Adipose tissue (tissue), 3 donors: ENCODE data around the gene ENO2. TPM values are rescaled to one million over a fixed set of nuclear protein-coding genes. Genes with fewer than 3 reads are reported as not detected.
"Not testable (repeated sequence)": the region's sequence is repeated elsewhere in the genome, so short reads cannot be mapped to it uniquely, and the experiment has no call there.

ENCODE experiments used
- H3K27ac ChIP-seq: one replicate; pipeline ENCODE4 v1.5.1; 2013; ENCODE audit warnings: low read depth, low read length
- WGBS, 3 donors: extraction: QIAGEN DNeasy Blood & Tissue Kit; methylation state at CpG; one replicate each; pipeline ENCODE4 v1.1.7; 2013; 5-methylcytosine and 5-hydroxymethylcytosine counted together
- polyA plus RNA-seq, 3 donors: library from polyadenylated mRNA; stranded (reverse); fragments of 200-250 nt; gene quantifications; one replicate each; pipeline ENCODE4 v1.2.3, GENCODE V29; 2013
- donor health status: healthy with polysubstance abuse.
- donor health status: Bipolar disorder and iron deficiency.
- donor health status: healthy.

The ENO2 gene
- polyA plus RNA-seq, result 10 to 100 TPM in 1 of 3 donors, 1 to 10 TPM in 2; 2.6 to 11.9 (median 4.1) TPM

DNA sequence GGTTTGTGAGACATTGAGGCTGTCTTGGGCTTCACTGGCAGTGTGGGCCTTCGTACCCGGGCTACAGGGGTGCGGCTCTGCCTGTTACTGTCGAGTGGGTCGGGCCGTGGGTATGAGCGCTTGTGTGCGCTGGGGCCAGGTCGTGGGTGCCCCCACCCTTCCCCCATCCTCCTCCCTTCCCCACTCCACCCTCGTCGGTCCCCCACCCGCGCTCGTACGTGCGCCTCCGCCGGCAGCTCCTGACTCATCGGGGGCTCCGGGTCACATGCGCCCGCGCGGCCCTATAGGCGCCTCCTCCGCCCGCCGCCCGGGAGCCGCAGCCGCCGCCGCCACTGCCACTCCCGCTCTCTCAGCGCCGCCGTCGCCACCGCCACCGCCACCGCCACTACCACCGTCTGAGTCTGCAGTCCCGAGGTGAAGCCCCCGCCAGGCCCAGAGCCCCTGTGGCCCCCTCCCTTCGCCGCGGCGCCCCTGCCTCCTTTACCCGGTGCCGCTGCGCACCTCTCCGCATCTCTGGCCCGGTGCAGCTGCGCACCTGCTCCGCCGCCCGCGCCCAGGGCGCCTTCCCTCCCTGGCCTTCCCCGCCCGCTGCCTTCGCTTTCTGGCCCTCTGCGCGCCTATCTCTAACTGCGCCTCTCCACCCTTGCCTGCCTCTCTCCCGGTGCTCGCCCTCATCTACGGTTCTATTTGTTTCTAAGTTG lies at the start of gene ENO2:
ENO2 (plus strand) TSS at position 335 of the 701 bp plus-strand sequence. CDS start 1,253 bp downstream, outside the sequence.
- WGBS, 3 donors, result 0 to 1% (median 1%) methylated on average over 49 to 68 of the region's 68 CpGs
- no peak within 1 kb of the TSS for H3K27ac ChIP-seq

DNA sequence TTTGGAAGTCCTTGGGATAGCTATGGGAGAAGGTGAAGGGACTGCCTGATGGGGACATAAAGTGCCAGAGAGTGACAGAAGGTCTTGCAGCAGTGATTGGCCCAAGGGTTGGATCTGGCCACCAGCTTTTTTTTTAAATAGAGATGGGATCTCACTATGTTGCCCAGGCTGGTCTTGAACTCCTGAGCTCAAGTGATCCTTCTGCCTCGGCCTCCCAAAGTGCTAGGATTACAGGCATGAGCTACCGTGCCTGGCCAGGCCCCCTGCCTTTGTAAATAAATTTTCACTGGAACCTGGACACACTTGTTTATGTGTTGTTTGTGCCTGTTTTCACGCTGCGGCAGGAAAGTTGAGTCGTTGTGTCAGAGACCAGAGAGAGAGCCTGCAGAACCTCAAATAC lies 49.1 kb upstream of the ENO2 start:
- WGBS, 3 donors, result 88 to 93% (median 91%) methylated on average over 5 of the region's 5 CpGs
- H3K27ac ChIP-seq, result not testable (repeated sequence)

DNA sequence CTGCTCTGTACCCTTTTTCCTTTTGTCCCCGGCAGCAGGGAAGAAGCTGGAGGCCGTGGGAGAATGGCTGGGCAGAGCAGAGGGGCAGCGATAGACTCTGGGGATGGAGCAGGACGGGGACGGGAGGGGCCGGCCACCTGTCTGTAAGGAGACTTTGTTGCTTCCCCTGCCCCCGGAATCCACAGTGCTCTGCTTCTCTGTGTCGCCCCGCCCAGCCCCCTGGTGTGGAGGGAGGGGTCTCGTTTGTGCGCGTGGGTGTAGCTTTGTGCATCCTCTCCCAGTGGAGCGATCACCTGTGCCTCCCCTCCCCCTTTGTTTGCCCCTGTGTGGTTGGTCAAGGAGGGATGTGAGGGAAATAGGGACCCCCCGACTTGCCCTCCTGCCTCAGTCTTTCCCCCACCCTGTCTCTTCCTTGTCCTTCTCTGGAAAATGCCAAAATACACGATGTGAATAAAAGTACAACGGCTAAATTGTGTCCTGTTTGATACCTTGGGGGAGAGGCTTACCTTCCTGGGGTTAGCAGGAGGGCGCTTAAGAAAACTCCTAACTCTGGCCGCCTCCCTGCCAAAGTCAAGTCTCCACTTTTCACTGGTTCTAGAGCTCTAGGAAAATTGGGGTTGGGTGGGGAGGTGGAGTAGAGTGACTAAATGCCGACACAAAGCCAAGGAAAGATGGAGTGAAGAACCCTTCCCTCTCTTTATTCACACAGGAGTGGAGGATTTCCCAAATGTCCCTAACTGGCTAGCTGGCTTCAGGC lies 48.0 kb upstream of the ENO2 start:
- H3K27ac ChIP-seq, result no peak overlapping the region
- 71 to 82% (median 80%) methylated on average over 18 to 19 of the region's 19 CpGs for WGBS, 3 donors

DNA sequence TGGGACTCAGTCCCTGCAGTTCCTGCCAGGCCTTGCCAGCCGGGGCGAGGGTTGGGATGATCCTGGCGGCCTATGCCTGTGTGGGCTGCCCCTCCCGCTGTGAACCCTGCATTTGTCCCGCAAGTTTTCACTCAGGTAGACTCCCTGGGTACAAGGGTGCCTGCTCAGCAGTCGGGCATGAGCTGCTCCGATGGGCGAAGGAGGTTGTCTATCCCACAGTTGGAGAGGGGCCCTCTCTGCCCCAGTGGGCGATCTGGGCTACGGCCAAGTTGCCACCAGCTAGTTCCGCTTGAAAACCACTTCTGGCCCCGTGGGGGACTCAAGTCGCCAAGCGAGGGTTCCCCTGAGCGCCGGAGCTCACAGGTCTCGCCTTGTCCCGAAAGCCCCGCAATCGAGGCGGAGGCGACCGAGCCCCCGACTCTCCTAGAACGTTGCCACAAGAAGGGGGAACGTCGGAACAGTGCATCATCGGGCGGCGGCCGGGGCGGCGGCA lies 47.4 kb upstream of the ENO2 start:
- WGBS, 3 donors, result 2% methylated on average over 32 to 33 of the region's 33 CpGs
- no peak overlapping the region for H3K27ac ChIP-seq

DNA sequence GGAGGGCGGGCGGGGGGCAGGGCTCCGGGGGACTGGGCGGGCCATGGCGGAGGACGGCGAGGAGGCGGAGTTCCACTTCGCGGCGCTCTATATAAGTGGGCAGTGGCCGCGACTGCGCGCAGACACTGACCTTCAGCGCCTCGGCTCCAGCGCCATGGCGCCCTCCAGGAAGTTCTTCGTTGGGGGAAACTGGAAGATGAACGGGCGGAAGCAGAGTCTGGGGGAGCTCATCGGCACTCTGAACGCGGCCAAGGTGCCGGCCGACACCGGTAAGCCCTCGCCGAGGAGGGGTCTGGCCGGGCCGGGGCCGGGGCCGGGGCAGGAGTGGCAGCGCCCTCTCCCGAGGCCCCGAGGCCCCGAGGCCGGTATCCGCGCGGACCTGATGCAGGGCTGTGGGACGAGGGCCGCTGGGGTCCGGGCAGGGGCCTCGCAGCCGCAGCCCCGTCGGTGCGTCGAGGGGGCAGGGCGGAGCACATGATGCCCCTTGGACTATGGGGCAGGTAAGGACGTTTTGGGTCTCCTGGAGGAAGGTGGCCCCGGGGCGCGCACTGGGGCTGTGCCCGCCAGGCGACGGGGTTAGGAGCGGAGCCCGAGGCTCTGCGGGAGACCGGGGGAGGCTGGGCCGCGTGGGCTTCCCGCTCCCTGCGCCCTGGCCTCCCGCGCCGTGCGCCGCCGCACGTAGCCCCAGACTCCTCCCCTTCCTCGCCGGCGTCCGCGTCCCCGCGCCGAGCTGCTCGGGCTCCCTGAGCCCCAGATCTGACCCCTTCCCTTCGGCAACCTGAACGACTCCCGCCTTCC lies 46.8 kb upstream of the ENO2 start, which contains the start of gene TPI1:
TPI1 (plus strand) TSS at position 119 of the 798 bp plus-strand sequence; CDS start at position 155, 36 bp downstream.
- no peak within 1 kb of the TSS for H3K27ac ChIP-seq
- WGBS, 3 donors, result 0 to 1% (median 0%) methylated on average over 61 to 86 of the region's 86 CpGs

DNA sequence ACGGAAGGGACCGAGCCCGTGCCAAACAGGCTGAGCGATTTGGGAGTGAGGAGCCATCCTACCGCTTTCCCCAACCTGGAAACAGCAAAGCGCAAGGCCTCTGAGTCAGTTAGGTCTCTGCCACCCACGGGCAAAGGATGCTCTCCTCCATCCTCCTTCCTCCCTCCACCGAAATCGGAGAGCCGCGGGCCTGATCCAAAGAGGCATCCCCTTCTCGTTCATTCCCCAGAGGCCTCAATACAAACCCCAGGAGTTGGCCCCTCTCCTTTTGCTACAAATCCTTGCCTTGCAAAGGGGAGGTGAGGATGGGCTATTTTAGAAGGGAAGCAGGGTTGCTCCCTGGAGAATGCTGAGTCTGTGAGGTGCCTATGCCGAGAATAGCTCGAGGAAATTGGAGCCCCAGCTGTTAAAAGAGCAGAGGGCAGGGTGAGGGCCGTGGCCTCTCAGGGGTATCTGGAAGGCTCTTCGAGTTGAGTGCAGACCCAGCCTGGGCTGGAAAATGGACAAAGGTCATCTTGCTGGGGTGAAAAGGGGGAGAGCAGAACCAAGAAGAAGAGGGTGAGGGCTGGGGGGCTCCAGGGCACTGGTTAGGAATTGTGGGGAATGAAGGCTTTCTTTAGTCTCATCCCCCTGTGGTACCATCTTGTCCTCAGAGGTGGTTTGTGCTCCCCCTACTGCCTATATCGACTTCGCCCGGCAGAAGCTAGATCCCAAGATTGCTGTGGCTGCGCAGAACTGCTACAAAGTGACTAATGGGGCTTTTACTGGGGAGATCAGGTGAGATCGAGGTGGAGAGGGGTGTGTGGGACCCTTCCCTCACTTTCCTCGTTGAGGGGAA lies 46.0 kb upstream of the ENO2 start:
- WGBS, 3 donors, result 10 to 13% (median 11%) methylated on average over 22 of the region's 22 CpGs

DNA sequence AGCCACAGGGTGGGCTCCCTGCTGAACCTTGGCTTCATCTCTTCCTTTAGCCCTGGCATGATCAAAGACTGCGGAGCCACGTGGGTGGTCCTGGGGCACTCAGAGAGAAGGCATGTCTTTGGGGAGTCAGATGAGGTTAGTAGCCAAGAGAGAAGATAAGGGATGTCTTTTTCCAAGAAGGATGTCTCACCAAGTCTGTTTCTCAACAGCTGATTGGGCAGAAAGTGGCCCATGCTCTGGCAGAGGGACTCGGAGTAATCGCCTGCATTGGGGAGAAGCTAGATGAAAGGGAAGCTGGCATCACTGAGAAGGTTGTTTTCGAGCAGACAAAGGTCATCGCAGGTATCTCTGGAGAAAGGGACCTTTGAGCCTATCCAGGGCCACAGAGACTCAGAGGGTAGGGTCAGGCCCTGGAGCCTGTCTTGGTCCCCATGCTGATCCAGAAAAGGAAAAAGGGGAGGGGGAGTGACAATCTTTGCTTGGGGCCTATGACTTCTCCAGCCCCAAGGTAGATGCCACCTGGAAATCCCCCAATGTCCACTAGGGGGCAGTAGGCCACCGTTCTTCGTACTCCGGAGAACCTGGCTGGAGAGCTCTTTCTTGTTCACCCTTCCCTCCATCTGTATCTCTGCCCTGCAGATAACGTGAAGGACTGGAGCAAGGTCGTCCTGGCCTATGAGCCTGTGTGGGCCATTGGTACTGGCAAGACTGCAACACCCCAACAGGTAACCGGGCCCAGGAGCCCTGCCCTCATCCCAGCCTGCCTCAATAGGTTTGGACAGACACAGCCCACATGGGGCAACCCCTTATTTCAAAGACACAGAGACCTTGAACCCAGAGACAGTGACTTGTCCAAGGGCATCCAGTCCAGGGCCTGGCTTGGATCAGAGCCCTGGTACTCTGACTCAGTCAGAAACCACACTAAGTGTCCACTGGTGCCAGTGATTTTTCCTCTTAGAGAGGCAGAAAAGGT lies 45.0 kb upstream of the ENO2 start:
- 30 to 39% (median 35%) methylated on average over 12 of the region's 12 CpGs for WGBS, 3 donors

More for the DNA sequence above, 46.0 kb upstream of the ENO2 start:
- no peak overlapping the region for H3K27ac ChIP-seq

DNA sequence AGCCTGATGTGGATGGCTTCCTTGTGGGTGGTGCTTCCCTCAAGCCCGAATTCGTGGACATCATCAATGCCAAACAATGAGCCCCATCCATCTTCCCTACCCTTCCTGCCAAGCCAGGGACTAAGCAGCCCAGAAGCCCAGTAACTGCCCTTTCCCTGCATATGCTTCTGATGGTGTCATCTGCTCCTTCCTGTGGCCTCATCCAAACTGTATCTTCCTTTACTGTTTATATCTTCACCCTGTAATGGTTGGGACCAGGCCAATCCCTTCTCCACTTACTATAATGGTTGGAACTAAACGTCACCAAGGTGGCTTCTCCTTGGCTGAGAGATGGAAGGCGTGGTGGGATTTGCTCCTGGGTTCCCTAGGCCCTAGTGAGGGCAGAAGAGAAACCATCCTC lies 44.1 kb upstream of the ENO2 start:
- 39 to 69% (median 67%) methylated on average over 4 of the region's 4 CpGs for WGBS, 3 donors
- not testable (repeated sequence) for H3K27ac ChIP-seq

More for the DNA sequence above, 45.0 kb upstream of the ENO2 start:
- H3K27ac ChIP-seq, result no peak overlapping the region

DNA sequence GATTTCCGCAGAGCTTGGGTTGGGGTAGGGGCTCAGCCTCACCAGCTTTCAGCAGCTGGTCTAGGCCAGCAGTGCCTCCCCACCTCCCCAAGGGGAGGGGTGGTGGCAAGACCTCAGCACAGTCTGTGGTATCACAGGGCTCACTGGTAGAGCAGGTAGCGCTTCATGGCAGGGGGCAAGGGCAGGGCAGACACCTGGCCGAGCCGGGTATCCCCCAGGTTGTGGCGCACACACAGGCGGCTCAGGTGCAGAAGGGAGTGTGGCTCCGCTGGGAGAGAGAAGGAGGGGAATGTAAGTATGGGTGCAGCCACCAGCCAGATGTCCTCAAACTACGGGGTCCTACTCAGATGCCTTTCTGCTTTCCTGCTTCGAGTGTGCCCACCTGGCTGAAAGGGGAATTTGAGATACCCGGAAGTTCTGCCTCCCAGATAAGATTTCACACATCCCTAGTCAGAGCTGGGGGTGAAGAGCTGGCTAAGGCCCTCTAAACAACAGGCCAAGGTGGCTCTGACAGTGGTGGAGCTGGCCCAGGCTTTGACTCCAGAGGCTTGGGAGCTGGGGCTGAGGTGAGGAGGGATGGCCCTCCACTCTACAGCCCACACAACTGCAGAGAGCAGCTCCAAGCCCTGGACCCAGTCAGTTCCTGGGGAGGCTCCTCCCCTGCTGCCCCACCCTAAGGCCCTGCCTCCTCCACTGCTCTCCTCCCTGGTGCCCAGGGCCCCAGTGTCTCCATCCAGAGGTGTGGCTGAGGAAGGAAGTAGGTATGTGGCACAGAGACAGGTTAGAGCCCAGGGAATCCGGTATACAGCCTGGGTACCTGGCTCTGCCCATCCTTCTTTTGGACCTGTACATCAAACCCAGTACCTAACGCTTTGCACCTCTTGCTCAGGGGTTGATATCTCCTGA lies 43.1 kb upstream of the ENO2 start:
- peak overlapping the region; percentile 32 for H3K27ac ChIP-seq
- 74 to 79% (median 75%) methylated on average over 12 of the region's 12 CpGs for WGBS, 3 donors

DNA sequence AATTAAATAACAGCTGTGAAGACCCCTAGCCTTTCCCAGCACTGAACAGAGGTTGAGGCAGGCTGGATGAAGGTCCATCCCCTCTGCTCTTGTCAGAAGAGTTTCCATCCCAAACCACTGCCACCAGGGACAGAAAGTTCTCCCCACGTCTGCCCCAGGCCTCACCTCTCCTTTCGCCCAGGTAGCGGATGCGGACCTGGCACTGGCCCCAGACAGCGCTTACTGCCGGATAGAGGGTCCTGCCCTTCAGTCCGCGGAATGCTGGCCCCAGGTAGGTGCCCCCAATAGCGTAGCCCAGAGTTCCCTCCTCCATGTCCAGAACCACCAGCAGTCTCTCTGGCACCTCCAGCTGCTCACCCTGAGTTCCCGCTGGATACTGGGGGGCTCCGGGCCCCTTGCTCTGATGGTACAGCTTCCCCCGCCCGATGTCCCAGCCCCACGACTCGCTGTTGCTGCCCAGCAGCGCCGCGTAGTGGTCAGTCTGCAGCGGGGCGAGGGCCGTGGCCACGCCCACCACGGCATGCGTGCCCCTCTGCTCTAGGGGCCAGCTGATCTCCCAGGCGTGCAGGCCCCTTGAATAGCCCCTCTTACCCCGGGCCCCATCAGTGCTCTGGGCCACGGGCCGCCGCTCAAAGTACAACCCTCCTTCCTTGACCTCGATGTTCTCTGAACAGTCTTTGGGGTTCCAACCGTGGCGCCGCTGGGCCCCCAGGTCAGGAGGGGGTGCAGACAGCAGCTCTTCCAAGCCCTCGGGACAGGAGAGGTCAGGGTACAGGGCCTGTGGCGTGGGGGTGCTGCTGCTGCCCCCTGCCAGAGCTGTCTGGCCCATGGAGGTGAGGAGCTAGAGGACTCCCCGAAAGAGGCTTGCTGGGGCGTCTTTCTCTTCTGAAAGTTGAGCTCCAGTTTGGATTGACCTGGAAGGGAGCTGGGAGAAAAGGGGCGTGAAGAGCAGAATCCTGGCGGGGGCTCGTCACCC lies 42.0 kb upstream of the ENO2 start:
- WGBS, 3 donors, result 1 to 2% (median 2%) methylated on average over 38 to 40 of the region's 40 CpGs
- H3K27ac ChIP-seq, result no peak overlapping the region

DNA sequence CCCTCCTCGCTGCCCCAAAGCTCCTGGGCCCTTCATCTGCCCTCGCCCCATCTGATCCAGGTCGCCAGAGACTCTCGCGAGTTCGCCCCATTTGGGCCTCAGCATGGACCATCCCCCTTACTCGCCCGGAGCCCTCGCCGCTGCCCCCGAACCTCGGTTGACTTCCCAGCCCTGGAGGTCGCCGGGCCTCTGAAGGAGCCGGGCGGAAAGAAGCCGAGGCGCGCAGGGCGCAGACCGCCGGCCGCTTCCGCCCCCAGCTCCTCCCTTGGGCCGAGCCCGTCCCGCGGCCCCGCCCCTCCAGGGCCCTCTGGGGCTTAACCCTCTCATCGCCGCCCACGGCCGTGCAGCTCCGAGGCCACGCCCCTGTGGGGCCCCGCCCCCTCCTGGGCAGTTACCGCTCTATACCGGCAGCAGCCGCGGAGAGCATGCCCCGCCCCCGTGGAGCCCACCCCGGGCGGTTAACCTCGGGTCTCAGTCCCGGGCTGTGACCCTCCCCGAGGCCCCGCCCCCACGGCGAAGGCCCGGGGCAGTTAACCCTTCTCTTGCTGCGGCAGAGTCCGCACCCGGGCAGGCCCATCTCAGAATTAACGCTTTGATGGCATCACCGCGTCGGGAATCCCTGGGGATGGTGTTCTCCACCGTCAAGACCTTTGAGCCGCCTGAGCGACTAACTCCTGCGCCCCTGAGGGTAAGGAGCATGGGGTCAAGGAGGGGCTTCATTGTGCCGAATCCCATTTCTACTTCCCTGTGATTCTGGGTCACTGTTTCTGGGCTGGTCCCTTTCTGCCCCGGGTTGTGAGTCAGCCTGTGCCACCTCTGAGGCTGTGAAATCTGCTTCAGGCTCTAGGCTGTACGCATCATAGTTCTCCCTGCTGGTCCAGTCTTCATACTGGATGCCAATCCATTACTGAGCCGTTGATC lies 41.0 kb upstream of the ENO2 start, which contains the start of gene SPSB2:
SPSB2 (minus strand) TSS at position 210 of the 921 bp plus-strand sequence. CDS start 402 bp downstream, outside the sequence.
- 1% methylated on average over 49 to 65 of the region's 66 CpGs for WGBS, 3 donors
- peak within 1 kb of the TSS; percentile 74 for H3K27ac ChIP-seq

DNA sequence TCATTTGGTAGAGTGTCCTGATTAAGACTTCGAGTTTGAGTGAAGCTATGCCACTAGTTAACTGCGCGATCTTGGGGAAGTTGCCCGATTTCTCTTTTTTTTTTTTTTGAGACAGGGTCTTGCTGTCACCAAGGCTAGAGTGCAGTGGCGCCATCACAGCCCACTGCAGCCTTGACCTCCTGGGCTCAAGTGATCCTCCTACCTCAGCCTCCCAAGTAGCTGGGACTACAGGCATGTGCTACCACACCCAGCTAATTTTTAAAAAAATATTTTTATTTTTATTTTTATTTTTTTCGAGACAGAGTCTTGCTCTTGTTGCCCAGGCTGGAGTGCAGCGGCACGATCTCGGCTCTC lies 40.4 kb upstream of the ENO2 start:
- H3K27ac ChIP-seq, result not testable (repeated sequence)
- WGBS, 3 donors, result 43 to 49% (median 44%) methylated on average over 9 of the region's 9 CpGs

DNA sequence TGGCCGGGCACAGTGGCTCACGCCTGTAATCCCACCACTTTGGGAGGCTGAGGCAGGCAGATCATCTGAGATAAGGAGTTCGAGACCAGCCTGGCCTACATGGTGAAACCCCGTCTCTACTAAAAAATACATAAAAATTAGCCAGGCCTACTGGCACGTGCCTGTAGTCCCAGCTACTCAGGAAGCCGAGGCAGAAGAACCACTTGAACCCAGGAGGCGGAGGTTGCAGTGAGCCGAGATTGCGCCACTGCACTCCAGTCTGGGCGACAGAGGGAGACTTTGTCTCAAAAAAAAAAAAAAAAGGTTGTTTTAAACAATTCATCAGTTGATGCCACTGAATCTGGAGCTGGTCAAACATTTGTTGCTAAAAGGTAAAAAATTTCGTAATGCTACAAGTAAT lies 34.6 kb upstream of the ENO2 start:
- WGBS, 3 donors, result 73 to 92% (median 77%) methylated on average over 11 of the region's 11 CpGs
- not testable (repeated sequence) for H3K27ac ChIP-seq

DNA sequence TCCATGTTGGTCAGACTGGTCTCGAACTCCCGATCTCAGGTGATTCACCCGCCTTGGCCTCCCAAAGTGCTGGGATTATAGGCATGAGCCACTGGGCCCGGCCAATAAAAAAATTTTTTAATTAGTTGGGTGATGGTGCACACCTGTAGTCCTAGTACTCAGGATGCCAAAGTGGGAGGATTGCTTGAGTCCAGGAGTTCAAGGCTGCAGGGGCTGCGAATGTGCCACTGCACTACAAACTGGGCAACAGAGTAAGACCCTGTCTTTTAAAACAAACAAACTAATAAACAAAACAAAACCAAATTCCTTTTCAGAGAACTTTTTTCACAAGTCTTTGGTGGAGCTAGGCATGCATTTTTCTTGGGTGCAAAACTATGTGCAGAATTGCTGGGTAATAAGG lies 31.1 kb upstream of the ENO2 start:
- 93 to 98% (median 97%) methylated on average over 5 of the region's 5 CpGs for WGBS, 3 donors
- H3K27ac ChIP-seq, result no peak overlapping the region
